Measurements from ENCODE around the gene AP4B1. TPM values are rescaled to one million over a fixed set of nuclear protein-coding genes. Genes with fewer than 3 reads are reported as not detected.
A peak's percentile ranks its signal among the peaks of the same experiment; 100 is the strongest.

The AP4B1 gene
- total RNA-seq, 1 donor from 2014 or later, result 31.1 TPM

GRCh38 chr1:113931451-113931851 lies 26.9 kb upstream of the AP4B1 start:
- no peak overlapping the region for H3K27ac Mint-ChIP-seq (ENCODE audit: unreplicated experiment)
- no peak for DNase-seq
- H3K4me1 Mint-ChIP-seq (ENCODE audit: low read depth, unreplicated experiment), result peaks cover 19% of the 10 kb centered on the region

DNA sequence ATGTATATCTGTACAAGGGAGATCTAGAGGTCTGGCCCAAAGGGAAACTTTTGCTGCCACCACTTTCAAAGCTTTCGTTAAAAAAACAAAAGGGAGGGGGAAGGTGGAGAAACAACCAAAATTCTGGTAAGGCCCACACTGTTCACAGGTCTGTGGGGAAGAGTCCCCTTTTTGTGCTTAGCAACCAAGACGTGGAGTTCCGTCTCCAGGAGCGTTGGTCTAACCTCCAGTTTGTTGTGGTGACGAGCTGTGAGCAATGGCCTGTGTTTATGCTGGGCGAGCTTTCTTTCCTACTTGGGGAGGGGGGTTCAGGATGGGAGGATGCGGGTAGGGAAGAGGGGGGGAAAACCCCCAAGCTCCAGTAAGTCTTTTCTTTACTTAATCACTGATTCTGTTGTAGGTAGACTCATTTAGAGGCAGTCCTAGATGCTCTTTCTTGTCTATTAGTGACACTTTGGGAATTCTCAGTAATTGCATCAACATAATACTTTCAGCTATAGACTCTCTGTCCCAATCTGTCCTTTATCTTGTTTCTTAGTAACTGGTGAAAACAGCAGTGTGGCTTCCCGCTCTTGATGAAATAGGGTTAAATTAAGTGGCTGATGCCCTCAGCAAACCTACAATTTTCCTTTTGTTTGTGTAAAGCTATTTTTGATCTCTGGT lies 26.0 kb upstream of the AP4B1 start:
- peaks cover 12% of the 10 kb centered on the region for H3K27me3 Mint-ChIP-seq (ENCODE audit: unreplicated experiment)
- no peaks in the 10 kb centered on the region for H3K36me3 Mint-ChIP-seq (ENCODE audit: unreplicated experiment)
- TF ChIP-seq CTCF (IDR thresholded peaks at IDR 0.05; ENCODE audit: partially characterized antibody, unreplicated experiment), result no peak
- H3K4me3 Mint-ChIP-seq (ENCODE audit: unreplicated experiment), result peak overlapping the region; percentile 90
- H3K4me1 Mint-ChIP-seq (ENCODE audit: low read depth, unreplicated experiment), result peaks cover 19% of the 10 kb centered on the region
- peak overlapping the region; percentile 70 for H3K27ac Mint-ChIP-seq (ENCODE audit: unreplicated experiment)
- H3K9me3 Mint-ChIP-seq (ENCODE audit: unreplicated experiment), result peaks cover 6% of the 10 kb centered on the region
- no peak for DNase-seq

More at GRCh38 chr1:113931451-113931851, 26.9 kb upstream of the AP4B1 start:
- peak overlapping the region; percentile 90 for H3K4me3 Mint-ChIP-seq (ENCODE audit: unreplicated experiment)
- peaks cover 6% of the 10 kb centered on the region for H3K9me3 Mint-ChIP-seq (ENCODE audit: unreplicated experiment)
- H3K36me3 Mint-ChIP-seq (ENCODE audit: unreplicated experiment), result no peaks in the 10 kb centered on the region
- H3K27me3 Mint-ChIP-seq (ENCODE audit: unreplicated experiment), result peaks cover 12% of the 10 kb centered on the region
- TF ChIP-seq CTCF (IDR thresholded peaks at IDR 0.05; ENCODE audit: partially characterized antibody, unreplicated experiment), result no peak

DNA sequence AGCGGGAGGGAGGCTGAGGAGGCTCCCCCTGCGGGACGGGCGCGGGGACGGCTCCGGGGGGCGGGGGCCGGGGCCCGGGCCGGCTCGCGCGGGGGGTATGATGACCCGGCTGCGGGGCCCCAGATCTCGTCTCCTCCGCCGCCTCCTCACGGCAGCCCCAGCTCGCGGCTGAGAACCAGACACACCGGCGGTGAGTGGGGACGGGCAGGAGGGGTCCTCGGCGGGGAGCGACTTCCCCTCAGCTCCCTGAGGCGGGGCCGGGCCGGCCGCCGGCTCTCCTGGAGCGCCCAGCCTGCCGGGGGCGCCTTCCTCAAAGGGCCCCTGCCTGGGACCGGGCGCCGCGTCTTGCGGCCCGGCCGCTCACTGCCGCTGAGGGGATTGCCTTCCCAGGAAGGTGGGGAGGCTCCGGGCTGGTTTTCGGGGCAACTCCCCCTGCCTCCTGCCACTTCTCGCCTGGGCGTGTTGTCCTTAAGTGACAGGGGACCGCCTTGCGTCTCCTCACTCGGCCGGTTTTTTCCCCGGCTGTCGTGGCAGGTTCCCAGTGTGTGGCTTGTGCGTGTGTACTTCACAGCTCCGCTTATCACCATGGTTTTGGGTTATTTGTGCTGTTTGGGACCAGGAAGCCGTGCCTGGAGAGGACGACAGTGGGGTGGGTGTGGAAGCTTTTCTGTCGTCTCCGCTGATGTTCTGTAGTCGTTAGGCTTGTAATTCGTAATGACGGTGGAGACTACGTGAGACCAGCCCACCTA lies 25.3 kb upstream of the AP4B1 start:
- Mint-ChIP-seq H3K27ac (ENCODE audit: unreplicated experiment) (peak overlapping the region; percentile 70), H3K4me3 (ENCODE audit: unreplicated experiment) (peak overlapping the region; percentile 90), H3K27me3 (ENCODE audit: unreplicated experiment) (peaks cover 13% of the 10 kb centered on the region), H3K4me1 (ENCODE audit: low read depth, unreplicated experiment) (peaks cover 19% of the 10 kb centered on the region), H3K36me3 (ENCODE audit: unreplicated experiment) (no peaks in the 10 kb centered on the region), H3K9me3 (ENCODE audit: unreplicated experiment) (peaks cover 6% of the 10 kb centered on the region)
- no peak for TF ChIP-seq CTCF (IDR thresholded peaks at IDR 0.05; ENCODE audit: partially characterized antibody, unreplicated experiment)
- peak; percentile 61 for DNase-seq

DNA sequence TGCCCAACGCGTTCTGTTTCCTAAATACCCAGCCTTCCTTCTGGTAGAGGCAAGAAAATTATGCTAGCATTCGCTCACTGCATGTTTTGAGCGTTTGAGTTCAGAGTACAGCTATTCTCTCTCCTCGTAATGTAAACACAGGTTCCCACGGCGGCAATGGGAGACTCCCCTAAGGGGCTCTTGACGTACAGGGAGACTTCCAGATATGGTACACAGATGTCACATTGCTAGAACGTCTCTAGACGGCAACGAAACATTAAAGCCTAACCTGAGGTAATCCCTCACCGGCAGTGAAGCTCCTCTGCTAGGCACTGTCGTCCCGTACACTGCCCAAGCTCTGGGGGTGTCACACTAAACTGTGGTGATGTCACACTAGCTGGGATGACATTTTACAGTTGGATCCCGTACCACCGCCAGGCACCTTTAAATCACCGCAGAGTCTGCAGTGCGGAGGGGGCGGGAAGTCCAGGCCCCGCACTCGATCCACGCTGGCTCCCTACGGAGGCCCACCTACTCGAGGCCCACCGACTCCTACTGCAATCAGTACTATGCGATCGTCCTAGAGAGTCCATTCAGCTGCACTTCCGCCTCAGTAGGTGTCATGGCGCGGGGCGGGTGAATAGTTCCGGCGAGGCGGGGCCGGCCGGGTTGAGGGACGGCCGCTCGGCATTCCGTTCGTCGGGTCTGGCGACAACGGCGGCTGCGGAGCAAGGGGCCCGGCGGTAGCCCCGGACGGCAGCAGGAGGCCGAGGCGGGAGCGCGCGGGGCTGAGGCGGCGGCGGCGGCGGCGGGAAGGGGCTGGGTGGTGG lies 24.5 kb upstream of the AP4B1 start, which contains the start of gene HIPK1:
Gene HIPK1, plus strand, starts transcription at position 384 of the 809 bp plus-strand sequence.
- Mint-ChIP-seq H3K36me3 (ENCODE audit: unreplicated experiment) (no peaks in the 10 kb centered on the region), H3K27me3 (ENCODE audit: unreplicated experiment) (peaks cover 13% of the 10 kb centered on the region), H3K27ac (ENCODE audit: unreplicated experiment) (peak within 1 kb of the TSS; percentile 94), H3K9me3 (ENCODE audit: unreplicated experiment) (peaks cover 6% of the 10 kb centered on the region), H3K4me1 (ENCODE audit: low read depth, unreplicated experiment) (peaks cover 19% of the 10 kb centered on the region), H3K4me3 (ENCODE audit: unreplicated experiment) (peak within 1 kb of the TSS; percentile 92)
- no peak for TF ChIP-seq CTCF (IDR thresholded peaks at IDR 0.05; ENCODE audit: partially characterized antibody, unreplicated experiment)
- DNase-seq, result peak; percentile 98
